ENCODE measurements around the gene ADAMTS2.
"Not testable (repeated sequence)": the region's sequence is repeated elsewhere in the genome, so short reads cannot be mapped to it uniquely, and the experiment has no call there.

Gene ADAMTS2

GRCh38 chr5:179111267-179112207 is 233.7 kb downstream of the ADAMTS2 start:
- DNase-seq (ENCODE audit: low read depth, low spot score), result no peak

- DNase-seq (ENCODE audit: low read depth, low spot score), result no peak
Measured at GRCh38 chr5:179110528-179110927, 234.7 kb downstream of the ADAMTS2 start.

- DNase-seq (ENCODE audit: low read depth, low spot score), result not testable (repeated sequence)
Measured at GRCh38 chr5:179101282-179101681, 244.0 kb downstream of the ADAMTS2 start.

- no peak for DNase-seq (ENCODE audit: low read depth, low spot score)
Measured at GRCh38 chr5:179089502-179089901, 255.8 kb downstream of the ADAMTS2 start.

- no peak for DNase-seq (ENCODE audit: low read depth, low spot score)
Measured at GRCh38 chr5:179080724-179081123, 264.5 kb downstream of the ADAMTS2 start.

GRCh38 chr5:179079165-179079987 is 265.9 kb downstream of the ADAMTS2 start:
- DNase-seq (ENCODE audit: low read depth, low spot score), result no peak

GRCh38 chr5:179065703-179066102 is 279.6 kb downstream of the ADAMTS2 start:
- DNase-seq (ENCODE audit: low read depth, low spot score), result no peak

GRCh38 chr5:179061025-179061424 is 284.2 kb downstream of the ADAMTS2 start:
- DNase-seq (ENCODE audit: low read depth, low spot score), result no peak

Measured in smooth muscle cell of the brain vasculature (primary cell).